HG03342 (cell line): ENCODE results near the gene RASAL2.
"Not testable (repeated sequence)": the region's sequence is repeated elsewhere in the genome, so short reads cannot be mapped to it uniquely, and the experiment has no call there.

ENCODE experiments used
- ATAC-seq: cut with Tn5 transposase; IDR thresholded peaks from one replicate; pipeline ENCODE4 v1.9.1; 2021; ENCODE audit warnings: mild to moderate bottlenecking, moderate library complexity; ENCODE audit not compliant: unreplicated experiment

The RASAL2 gene

GRCh38 chr1:178273707-178274410, 180.0 kb downstream of the RASAL2 start:
- ATAC-seq, result no peak

- no peak for ATAC-seq
Measured at GRCh38 chr1:178275049-178275448, 181.1 kb downstream of the RASAL2 start.

- ATAC-seq, result no peak
Measured at GRCh38 chr1:178275553-178275952, 181.6 kb downstream of the RASAL2 start.

GRCh38 chr1:178277793-178278530, 184.1 kb downstream of the RASAL2 start:
- no peak for ATAC-seq

GRCh38 chr1:178278916-178279686, 185.2 kb downstream of the RASAL2 start:
- no peak for ATAC-seq

GRCh38 chr1:178282949-178283367, 189.1 kb downstream of the RASAL2 start:
- no peak for ATAC-seq

GRCh38 chr1:178283409-178283808, 189.5 kb downstream of the RASAL2 start:
- ATAC-seq, result no peak

- no peak for ATAC-seq
Measured at GRCh38 chr1:178284058-178284457, 190.2 kb downstream of the RASAL2 start.

- no peak for ATAC-seq
Measured at GRCh38 chr1:178291166-178291565, 197.3 kb downstream of the RASAL2 start.

GRCh38 chr1:178294654-178295053, 200.8 kb downstream of the RASAL2 start:
- ATAC-seq, result no peak

- no peak for ATAC-seq
Measured at GRCh38 chr1:178300352-178300699, 206.4 kb downstream of the RASAL2 start.

- ATAC-seq, result no peak
Measured at GRCh38 chr1:178301141-178301540, 207.2 kb downstream of the RASAL2 start.

- no peak for ATAC-seq
Measured at GRCh38 chr1:178307264-178307663, 213.4 kb downstream of the RASAL2 start.

- no peak for ATAC-seq
Measured at GRCh38 chr1:178308438-178308837, 214.5 kb downstream of the RASAL2 start.

GRCh38 chr1:178310685-178311105, 216.8 kb downstream of the RASAL2 start:
- peak; percentile 88 for ATAC-seq

- no peak for ATAC-seq
Measured at GRCh38 chr1:178311164-178311563, 217.3 kb downstream of the RASAL2 start.

GRCh38 chr1:178320280-178320982, 226.5 kb downstream of the RASAL2 start:
- not testable (repeated sequence) for ATAC-seq

- ATAC-seq, result no peak
Measured at GRCh38 chr1:178323067-178323466, 229.2 kb downstream of the RASAL2 start.

GRCh38 chr1:178324003-178324402, 230.1 kb downstream of the RASAL2 start:
- no peak for ATAC-seq

GRCh38 chr1:178328728-178329127, 234.8 kb downstream of the RASAL2 start:
- ATAC-seq, result no peak

GRCh38 chr1:178330153-178330552, 236.2 kb downstream of the RASAL2 start:
- no peak for ATAC-seq
